ENCODE data around the gene KIF6. TPM values are rescaled to one million over a fixed set of nuclear protein-coding genes. Genes with fewer than 3 reads are reported as not detected.

KIF6 gene
- total RNA-seq, 4 donors from 2014 or later: not detected

DNA sequence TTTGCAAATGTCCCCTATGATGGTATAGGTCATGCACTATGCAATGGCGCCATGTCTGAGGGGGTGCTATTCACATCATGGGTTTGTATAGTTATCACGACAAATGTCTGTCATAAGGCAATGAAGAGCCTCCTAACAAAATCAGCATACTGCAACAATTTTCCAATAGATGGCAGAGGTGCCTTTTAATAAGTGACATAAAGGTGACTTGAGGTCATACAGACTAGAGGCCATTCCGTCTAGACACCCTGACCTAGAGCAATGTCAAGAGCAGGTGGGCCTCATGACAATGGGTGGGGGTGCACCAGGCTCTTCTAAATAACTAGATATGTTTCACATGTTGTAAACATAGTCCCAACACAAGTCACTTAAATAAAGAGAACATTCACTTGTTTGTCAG, 107.7 kb downstream of the KIF6 start:
- DNase-seq (no peak), ATAC-seq (no peak)
- no peaks in the 10 kb centered on the region for H3K36me3 ChIP-seq
- no peaks in the 10 kb centered on the region for H3K27me3 ChIP-seq
- no peak overlapping the region for H3K4me3 ChIP-seq
- no peak overlapping the region for H3K27ac ChIP-seq
- in situ Hi-C loops (cut with MboI; ENCODE audit: low sequenced_read_pairs in 4 of 4): no loop called here
- TF ChIP-seq POLR2A (IDR thresholded peaks at IDR 0.05) (no peak), CTCF (IDR thresholded peaks at IDR 0.05 in 4 of 5, conservative IDR thresholded peaks at IDR 0.05 in 1 of 5) (no peak)
- intact Hi-C loops (cut with DNase I; ENCODE audit: low total_unique reads): no loop called here
- H3K9me3 ChIP-seq: no peaks in the 10 kb centered on the region
- no peaks in the 10 kb centered on the region for H3K4me1 ChIP-seq

- intact Hi-C loops (cut with DNase I; ENCODE audit: low total_unique reads): no loop called here
These were observed 108.2 kb downstream of the KIF6 start for GRCh38 chr6:39617026-39617425.

DNA sequence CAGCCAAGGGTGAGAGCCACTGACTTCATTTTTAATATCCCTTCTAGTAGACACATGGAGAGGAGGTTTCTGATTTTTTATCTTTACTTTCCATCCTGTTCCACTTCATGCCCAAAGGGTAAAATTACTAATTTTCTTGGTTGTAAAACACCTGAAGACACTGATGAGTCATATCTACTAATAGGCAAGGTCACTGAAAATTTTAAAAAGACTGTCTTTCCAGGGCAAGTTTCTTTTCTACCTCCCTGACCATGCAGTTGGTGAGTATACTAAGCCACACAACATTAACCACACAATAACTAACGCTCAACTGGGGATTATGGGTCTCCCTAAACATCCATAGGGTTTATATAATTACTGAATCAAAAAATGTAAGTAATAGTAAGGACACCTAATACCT, 109.6 kb downstream of the KIF6 start:
- in situ Hi-C loops (cut with MboI; ENCODE audit: low sequenced_read_pairs in 4 of 4): no loop called here
- no peak for ATAC-seq

More at GRCh38 chr6:39617026-39617425, 108.2 kb downstream of the KIF6 start:
- in situ Hi-C loops (cut with MboI; ENCODE audit: low sequenced_read_pairs in 4 of 4): no loop called here
- no peaks in the 10 kb centered on the region for H3K4me1 ChIP-seq
- DNase-seq (no peak), ATAC-seq (no peak)
- no peaks in the 10 kb centered on the region for H3K36me3 ChIP-seq
- H3K4me3 ChIP-seq: no peak overlapping the region
- H3K9me3 ChIP-seq: no peaks in the 10 kb centered on the region
- no peaks in the 10 kb centered on the region for H3K27me3 ChIP-seq
- TF ChIP-seq POLR2A (IDR thresholded peaks at IDR 0.05): no peak
- no peak for TF ChIP-seq CTCF (IDR thresholded peaks at IDR 0.05 in 4 of 5, conservative IDR thresholded peaks at IDR 0.05 in 1 of 5)
- no peak overlapping the region for H3K27ac ChIP-seq

GRCh38 chr6:39614393-39614950, 110.7 kb downstream of the KIF6 start:
- intact Hi-C loops (cut with DNase I; ENCODE audit: low total_unique reads) (no loop called here), in situ Hi-C loops (cut with MboI; ENCODE audit: low sequenced_read_pairs in 4 of 4) (no loop called here)
- H3K36me3 ChIP-seq: no peaks in the 10 kb centered on the region
- ATAC-seq (no peak), DNase-seq (no peak)
- TF ChIP-seq POLR2A (IDR thresholded peaks at IDR 0.05) (no peak), CTCF (IDR thresholded peaks at IDR 0.05 in 4 of 5, conservative IDR thresholded peaks at IDR 0.05 in 1 of 5) (no peak)
- H3K27me3 ChIP-seq: no peaks in the 10 kb centered on the region
- H3K9me3 ChIP-seq: no peaks in the 10 kb centered on the region
- H3K4me3 ChIP-seq: no peak overlapping the region
- H3K4me1 ChIP-seq: no peaks in the 10 kb centered on the region
- no peak overlapping the region for H3K27ac ChIP-seq

More for the DNA sequence above, 109.6 kb downstream of the KIF6 start:
- Histone ChIP-seq H3K36me3 (no peaks in the 10 kb centered on the region), H3K27me3 (no peaks in the 10 kb centered on the region), H3K4me1 (no peaks in the 10 kb centered on the region), H3K9me3 (no peaks in the 10 kb centered on the region), H3K27ac (no peak overlapping the region), H3K4me3 (no peak overlapping the region)
- TF ChIP-seq CTCF (IDR thresholded peaks at IDR 0.05 in 4 of 5, conservative IDR thresholded peaks at IDR 0.05 in 1 of 5): no peak
- TF ChIP-seq POLR2A (IDR thresholded peaks at IDR 0.05): no peak
- no peak for DNase-seq
- intact Hi-C loops (cut with DNase I; ENCODE audit: low total_unique reads): no loop called here

GRCh38 chr6:39610221-39610620, 115.0 kb downstream of the KIF6 start:
- H3K36me3 ChIP-seq: no peaks in the 10 kb centered on the region
- ATAC-seq (no peak), DNase-seq (no peak)
- no peak for TF ChIP-seq CTCF (IDR thresholded peaks at IDR 0.05 in 4 of 5, conservative IDR thresholded peaks at IDR 0.05 in 1 of 5)
- H3K4me3 ChIP-seq: no peak overlapping the region
- no peaks in the 10 kb centered on the region for H3K27me3 ChIP-seq
- H3K27ac ChIP-seq: no peak overlapping the region
- in situ Hi-C loops (cut with MboI; ENCODE audit: low sequenced_read_pairs in 4 of 4): no loop called here
- H3K4me1 ChIP-seq: no peaks in the 10 kb centered on the region
- no peaks in the 10 kb centered on the region for H3K9me3 ChIP-seq
- intact Hi-C loops (cut with DNase I; ENCODE audit: low total_unique reads): no loop called here

All from gastrocnemius medialis (tissue), 4 donors.